HepG2 (cell line): ENCODE data around the gene BLOC1S4. TPM values are rescaled to one million over a fixed set of nuclear protein-coding genes. Genes with fewer than 3 reads are reported as not detected.
A peak's percentile ranks its signal among the peaks of the same experiment; 100 is the strongest.

Source experiments
- AKAP8 ChIP-seq: sonication (generic); formaldehyde crosslinking; IDR thresholded peaks from 2 replicates; pipeline ENCODE4 v1.5.1; 2020; ENCODE audit warnings: mild to moderate bottlenecking, missing genetic modification reagents
- BRCA1 ChIP-seq: sonication (generic); formaldehyde crosslinking; IDR thresholded peaks from 2 replicates; pipeline ENCODE4 v1.4.0; 2020; ENCODE audit warnings: missing genetic modification reagents
- CBX2 ChIP-seq, 2 experiments: fragments of 200-600 bp in 1 of 2; sonication (generic); formaldehyde crosslinking in 1 of 2; IDR thresholded peaks; 2 replicates each; pipeline versions ENCODE4 v1.7.0 to v1.8.1; 2018 to 2022; ENCODE audit warnings: low read depth in 2 of 2, low read length in 1 of 2, mild to moderate bottlenecking in 1 of 2, missing genetic modification reagents in 1 of 2
- DZIP1 ChIP-seq: sonication (generic); formaldehyde crosslinking; IDR thresholded peaks from 2 replicates; pipeline ENCODE4 v1.5.0; 2020; ENCODE audit warnings: mild to moderate bottlenecking, missing genetic modification reagents
- FOXA3 ChIP-seq: IDR thresholded peaks from 2 replicates; pipeline ENCODE4 v1.6.1; 2016; ENCODE audit warnings: missing genetic modification reagents, missing compliant biosample characterization
- IRF2 ChIP-seq: IDR thresholded peaks from 2 replicates; pipeline ENCODE4 v1.6.1; 2018; ENCODE audit warnings: missing genetic modification reagents, missing compliant biosample characterization
- NFYC ChIP-seq: IDR thresholded peaks from 2 replicates; pipeline ENCODE4 v1.6.1; 2016; ENCODE audit warnings: missing genetic modification reagents, missing compliant biosample characterization
- NR2F6 ChIP-seq, 2 experiments: IDR thresholded peaks; 2 replicates each; pipeline ENCODE4 v1.6.1; 2016; ENCODE audit warnings: antibody characterized with exemption in 1 of 2, mild to moderate bottlenecking in 1 of 2
- PAWR ChIP-seq: sonication (generic); formaldehyde crosslinking; IDR thresholded peaks from 2 replicates; pipeline ENCODE4 v1.4.0; 2020; ENCODE audit warnings: missing genetic modification reagents, mild to moderate bottlenecking, borderline replicate concordance
- PAXIP1 ChIP-seq: sonication (generic); formaldehyde crosslinking; conservative IDR thresholded peaks from 2 replicates; pipeline ENCODE4 v1.4.0; 2020; ENCODE audit warnings: mild to moderate bottlenecking, missing genetic modification reagents, moderate library complexity
- SETDB1 ChIP-seq: sonication (generic); formaldehyde crosslinking; IDR thresholded peaks from 2 replicates; pipeline ENCODE4 v1.5.1; 2020; ENCODE audit warnings: missing genetic modification reagents, mild to moderate bottlenecking, borderline replicate concordance
- SIN3A ChIP-seq: IDR thresholded peaks from 2 replicates; pipeline ENCODE4 v1.6.1; 2011; ENCODE audit warnings: low read depth, mild to moderate bottlenecking, control low read depth, low read length, borderline replicate concordance
- TEF ChIP-seq: sonication (generic); formaldehyde crosslinking; IDR thresholded peaks from 2 replicates; pipeline ENCODE4 v1.5.0; 2020; ENCODE audit warnings: missing genetic modification reagents
- ZMYM4 ChIP-seq: sonication (generic); formaldehyde crosslinking; IDR thresholded peaks from 2 replicates; pipeline ENCODE4 v1.8.1; 2023; ENCODE audit warnings: mild to moderate bottlenecking, missing genetic modification reagents
- ZNF256 ChIP-seq: sonication (generic); formaldehyde crosslinking; conservative IDR thresholded peaks from 2 replicates; pipeline ENCODE4 v1.4.0; 2020; ENCODE audit warnings: missing genetic modification reagents
- ZNF331 ChIP-seq: sonication (generic); formaldehyde crosslinking; IDR thresholded peaks from 2 replicates; pipeline ENCODE4 v1.4.0; 2020; ENCODE audit warnings: missing genetic modification reagents
- ZNF703 ChIP-seq: sonication (generic); formaldehyde crosslinking; IDR thresholded peaks from 2 replicates; pipeline ENCODE4 v1.5.1; 2020; ENCODE audit warnings: missing genetic modification reagents, mild to moderate bottlenecking, moderate library complexity, borderline replicate concordance
- ZNF773 ChIP-seq: sonication (generic); formaldehyde crosslinking; IDR thresholded peaks from 2 replicates; pipeline ENCODE4 v1.4.0; 2020; ENCODE audit warnings: missing genetic modification reagents, borderline replicate concordance
- ZNF891 ChIP-seq: sonication (generic); formaldehyde crosslinking; IDR thresholded peaks from 2 replicates; pipeline ENCODE4 v1.5.0; 2020; ENCODE audit warnings: mild to moderate bottlenecking, missing genetic modification reagents
- polyA plus RNA-seq, 8 experiments: library from polyadenylated mRNA; depleted of rRNA in 3 of 8; stranded (reverse) in 7 of 8; unstranded in 1 of 8; fragments of >200 nt; fragmentation: Illumina TruSeq in 4 of 8; extraction: Trizol in 4 of 8; gene quantifications; 2 replicates each; pipeline versions ENCODE4 v1.2.1 to v1.2.3, GENCODE V29; 2011 to 2016; ENCODE audit warnings: low read depth in 4 of 8, missing spikeins in 1 of 8, mixed read lengths in 1 of 8; ENCODE audit not compliant: insufficient read depth in 1 of 8
- total RNA-seq, 5 experiments: library from RNA; depleted of rRNA; stranded (reverse); fragments of >200 nt; fragmentation: Illumina TruSeq; extraction: Trizol; gene quantifications; 2 replicates each; pipeline ENCODE4 v1.2.3, GENCODE V29; 2016; ENCODE audit warnings: low read depth in 1 of 5

The BLOC1S4 gene
- total and polyA plus RNA-seq, 2 of the 13 experiments (the other 11 are each of a cell fraction or from before 2014, with no cell fraction given): 15.5 to 20.9 TPM

GRCh38 chr4:6733358-6734164 is 17.6 kb downstream of the BLOC1S4 start (continued):
- no peak for TF ChIP-seq NFYC (CRISPR knock-in tag)
- TF ChIP-seq IRF2 (CRISPR knock-in tag): peak; percentile 31; the same call in 1 of the 2 replicates
- TF ChIP-seq ZNF256 (CRISPR knock-in tag): no peak
- peak; percentile 82 for TF ChIP-seq ZNF703 (CRISPR knock-in tag)
- TF ChIP-seq SIN3A: no peak
- TF ChIP-seq TEF (CRISPR knock-in tag): no peak
- peak; percentile 89 for TF ChIP-seq FOXA3 (CRISPR knock-in tag)
- TF ChIP-seq ZMYM4: peak; percentile 85
- peak; percentile 92 for TF ChIP-seq DZIP1
- TF ChIP-seq CBX2 (IDR thresholded peaks at IDR 0.05; ENCODE audit: low read depth, low read length): no peak
- TF ChIP-seq CBX2 (CRISPR knock-in tag; IDR thresholded peaks at IDR 0.05; ENCODE audit: low read depth): no peak
- TF ChIP-seq AKAP8 (CRISPR knock-in tag): no peak
- peak; percentile 61; the same call in 1 of the 2 replicates for TF ChIP-seq ZNF891
- no peak for TF ChIP-seq BRCA1
- no peak for TF ChIP-seq SETDB1 (CRISPR knock-in tag)
- no peak for TF ChIP-seq ZNF773 (CRISPR knock-in tag)
- TF ChIP-seq ZNF331 (CRISPR knock-in tag): peak; percentile 18; the same call in 1 of the 2 replicates
- peak; percentile 91 for TF ChIP-seq NR2F6 (IDR thresholded peaks at IDR 0.05)
- peak; percentile 92 for TF ChIP-seq NR2F6 (CRISPR knock-in tag; IDR thresholded peaks at IDR 0.05)
- TF ChIP-seq PAXIP1: peak; percentile 91
- no peak for TF ChIP-seq PAWR (CRISPR knock-in tag)
